C4-2B (cell line): Measurements from ENCODE around the gene PPP3CA.

ENCODE experiments used
- CTCF ChIP-seq: fragments of 450-650 bp; conservative IDR thresholded peaks from 2 replicates; pipeline ENCODE4 v1.5.1; 2017; ENCODE audit warnings: mild to moderate bottlenecking
- ZFX ChIP-seq: fragments of 450-650 bp; IDR thresholded peaks from 2 replicates; pipeline ENCODE4 v1.6.1; 2017

- TF ChIP-seq CTCF (no peak), ZFX (no peak)
These were observed 222.0 kb downstream of the PPP3CA start for GRCh38 chr4:101125045-101125942.
